NT2/D1 (cell line): Measurements from ENCODE around the gene CORO1A.
"Not testable (repeated sequence)": the region's sequence is repeated elsewhere in the genome, so short reads cannot be mapped to it uniquely, and the experiment has no call there.

Experiments used
- DNase-seq: peaks from one replicate; pipeline ENCODE4 v3.0.0-alpha.2; 2011; ENCODE audit warnings: low read depth, low spot score
- H3K27me3 ChIP-seq: 2 replicates; pipeline ENCODE4 v1.6.0; 2011; ENCODE audit warnings: mild to moderate bottlenecking; ENCODE audit not compliant: insufficient read length, insufficient read depth
- H3K36me3 ChIP-seq: 2 replicates; pipeline ENCODE4 v1.6.1; 2011; ENCODE audit warnings: mild to moderate bottlenecking, low read length, mixed read lengths; ENCODE audit not compliant: insufficient read depth, insufficient read length
- H3K4me1 ChIP-seq: 2 replicates; pipeline ENCODE4 v1.5.1; 2011; ENCODE audit not compliant: insufficient read depth, insufficient read length
- H3K4me3 ChIP-seq: 2 replicates; pipeline ENCODE4 v1.5.1; 2011; ENCODE audit warnings: low read depth; ENCODE audit not compliant: insufficient read length
- H3K9ac ChIP-seq: 2 replicates; pipeline ENCODE4 v1.6.0; 2011; ENCODE audit warnings: low read depth; ENCODE audit not compliant: insufficient read length
- H3K9me3 ChIP-seq: 2 replicates; pipeline ENCODE4 v1.5.1; 2011; ENCODE audit warnings: mild to moderate bottlenecking, low read length; ENCODE audit not compliant: insufficient read depth

Gene CORO1A

GRCh38 chr16:30199049-30199448 is 15.6 kb downstream of the CORO1A start, which contains the start of gene SULT1A3:
SULT1A3 (plus strand) TSS chr16:30199255; CDS start chr16:30200729, 1,474 bp downstream.
- H3K27me3 ChIP-seq, H3K9ac ChIP-seq, H3K4me1 ChIP-seq, H3K4me3 ChIP-seq, H3K36me3 ChIP-seq, DNase-seq, H3K9me3 ChIP-seq: not testable (repeated sequence)

- H3K36me3 ChIP-seq, H3K27me3 ChIP-seq, H3K4me1 ChIP-seq, H3K9me3 ChIP-seq, DNase-seq, H3K4me3 ChIP-seq, H3K9ac ChIP-seq: not testable (repeated sequence)
Observed at GRCh38 chr16:30199608-30200343, 16.4 kb downstream of the CORO1A start.

- not testable (repeated sequence) for H3K9me3 ChIP-seq, H3K4me1 ChIP-seq, H3K36me3 ChIP-seq, DNase-seq, H3K4me3 ChIP-seq, H3K9ac ChIP-seq, H3K27me3 ChIP-seq
Observed at GRCh38 chr16:30205541-30206236, 22.3 kb downstream of the CORO1A start.

- H3K4me1 ChIP-seq, H3K36me3 ChIP-seq, H3K4me3 ChIP-seq, DNase-seq, H3K9ac ChIP-seq, H3K27me3 ChIP-seq, H3K9me3 ChIP-seq: not testable (repeated sequence)
Observed at GRCh38 chr16:30206252-30206651, 22.9 kb downstream of the CORO1A start.

GRCh38 chr16:30207063-30207704 is 23.8 kb downstream of the CORO1A start:
- not testable (repeated sequence) for H3K36me3 ChIP-seq, H3K4me3 ChIP-seq

GRCh38 chr16:30209032-30209431 is 25.6 kb downstream of the CORO1A start:
- H3K27me3 ChIP-seq, H3K9me3 ChIP-seq: not testable (repeated sequence)

More at GRCh38 chr16:30207063-30207704, 23.8 kb downstream of the CORO1A start:
- H3K9me3 ChIP-seq, H3K27me3 ChIP-seq, H3K4me1 ChIP-seq, DNase-seq, H3K9ac ChIP-seq: not testable (repeated sequence)

GRCh38 chr16:30211414-30211813 is 28.0 kb downstream of the CORO1A start:
- H3K4me1 ChIP-seq, H3K27me3 ChIP-seq, H3K9ac ChIP-seq, DNase-seq, H3K9me3 ChIP-seq, H3K4me3 ChIP-seq, H3K36me3 ChIP-seq: not testable (repeated sequence)

More at GRCh38 chr16:30209032-30209431, 25.6 kb downstream of the CORO1A start:
- not testable (repeated sequence) for H3K4me1 ChIP-seq, H3K9ac ChIP-seq, H3K4me3 ChIP-seq, H3K36me3 ChIP-seq, DNase-seq

- not testable (repeated sequence) for H3K4me1 ChIP-seq, H3K27me3 ChIP-seq, H3K9me3 ChIP-seq, H3K36me3 ChIP-seq, H3K9ac ChIP-seq, DNase-seq, H3K4me3 ChIP-seq
Observed at GRCh38 chr16:30217082-30217481, 33.7 kb downstream of the CORO1A start.
